Esophagus squamous epithelium (tissue), 4 donors: ENCODE results near the gene CAMK2G.
"Not testable (repeated sequence)": the region's sequence is repeated elsewhere in the genome, so short reads cannot be mapped to it uniquely, and the experiment has no call there.

Source experiments
- CTCF ChIP-seq, 6 experiments: fragments of 450-650 bp in 4 of 6; fragments of 200-600 bp in 2 of 6; sonication (generic) in 2 of 6; IDR thresholded peaks; one replicate each; pipeline ENCODE4 v1.5.1; 2016 to 2019; ENCODE audit warnings: antibody characterized with exemption in 6 of 6, mild to moderate bottlenecking in 4 of 6, moderate library complexity in 4 of 6
- POLR2A ChIP-seq, 4 donors: fragments of 450-650 bp; IDR thresholded peaks; one replicate each; pipeline ENCODE4 v1.6.1; 2017; ENCODE audit warnings: antibody characterized with exemption in 4 of 4, mild to moderate bottlenecking in 4 of 4, moderate library complexity in 3 of 4

GRCh38 chr10:73795491-73795890 is 78.9 kb downstream of the CAMK2G start:
- TF ChIP-seq CTCF, POLR2A (IDR thresholded peaks at IDR 0.05): not testable (repeated sequence)
